Activated CD8-positive, alpha-beta memory T cell treated with anti-CD3 and anti-CD28 coated beads, Interleukin-2, amount 50 U/mL, for 1 hour (primary cell): ENCODE results near the gene LENG9.

ENCODE experiments used
- DNase-seq: peaks from one replicate; pipeline ENCODE4 v3.0.0-alpha.2; 2020; ENCODE audit errors: extremely low read depth

The LENG9 gene

GRCh38 chr19:54421521-54421920, 42.1 kb downstream of the LENG9 start:
- DNase-seq = no peak

DNA sequence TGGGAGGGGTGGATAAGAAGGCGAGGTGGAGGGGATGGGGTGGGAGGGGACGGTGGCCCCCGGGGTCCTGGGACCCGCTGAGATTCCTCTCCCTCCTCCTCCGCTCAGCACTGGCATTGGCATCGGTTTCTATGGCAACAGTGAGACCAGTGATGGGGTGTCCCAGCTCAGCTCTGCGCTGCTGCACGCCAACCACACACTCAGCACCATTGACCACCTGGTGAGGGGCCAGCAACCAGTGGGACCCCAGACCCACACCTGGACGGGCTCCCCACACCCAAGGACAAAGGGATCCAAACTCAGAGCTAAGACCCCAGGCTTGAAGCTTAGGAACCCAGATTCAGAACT, 42.4 kb downstream of the LENG9 start:
- no peak for DNase-seq

- no peak for DNase-seq
Measured at GRCh38 chr19:54420383-54421168, 43.0 kb downstream of the LENG9 start.

DNA sequence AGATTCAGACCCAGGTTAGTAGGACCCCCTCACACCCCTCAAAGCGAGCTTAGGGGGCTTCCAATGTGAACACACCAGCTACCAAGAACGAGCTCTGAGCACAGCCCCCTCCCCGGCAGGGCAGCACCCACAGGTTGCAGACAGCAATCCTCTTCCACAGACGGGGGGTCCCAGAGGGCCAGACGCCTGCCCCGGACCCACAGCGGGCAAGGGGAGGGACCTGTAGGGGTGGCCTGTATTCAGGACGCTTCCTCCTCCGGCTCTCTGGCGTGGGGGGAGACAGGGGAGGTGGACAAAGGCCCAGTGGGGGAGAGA, 43.6 kb downstream of the LENG9 start:
- no peak for DNase-seq

DNA sequence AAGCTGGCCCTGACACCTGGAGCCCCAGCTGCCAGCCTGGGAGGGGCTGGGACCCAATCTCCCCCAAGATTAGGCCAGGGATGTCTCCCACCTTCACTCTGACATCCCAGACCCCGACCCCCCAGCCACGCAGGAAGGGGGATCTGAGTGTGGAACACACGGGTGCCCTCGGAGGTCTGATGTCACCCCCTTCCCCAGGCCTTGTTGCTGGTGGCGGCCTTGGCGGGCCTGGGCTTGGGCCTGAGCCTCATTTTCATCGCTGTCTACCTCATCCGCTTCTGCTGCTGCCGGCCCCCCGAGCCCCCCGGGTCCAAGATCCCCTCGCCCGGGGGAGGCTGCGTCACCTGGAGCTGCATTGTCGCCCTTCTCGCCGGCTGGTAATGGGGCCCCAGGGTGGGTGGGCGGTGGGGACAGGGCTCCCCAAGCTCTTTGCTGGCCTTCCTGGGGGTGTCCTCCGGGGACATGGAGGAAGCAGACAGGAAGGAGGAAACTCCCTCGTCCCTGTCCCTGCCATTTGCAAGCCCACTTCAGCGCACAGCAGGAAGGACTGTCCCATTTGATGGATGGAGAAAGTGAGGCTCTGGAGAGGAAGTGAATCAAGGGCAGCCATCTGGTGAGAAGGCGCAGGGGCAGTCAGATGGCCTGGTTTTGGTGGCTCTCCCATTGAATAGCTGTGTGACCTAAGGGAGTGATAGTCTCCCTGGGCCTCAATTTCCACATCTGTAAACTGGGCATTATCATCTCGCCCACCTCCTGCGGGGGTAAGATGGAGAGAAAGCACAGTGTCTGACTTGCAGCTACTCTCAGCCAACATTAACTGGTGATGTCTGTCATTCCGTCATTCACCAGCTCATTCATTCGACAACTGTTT, 44.4 kb downstream of the LENG9 start:
- no peak for DNase-seq

DNA sequence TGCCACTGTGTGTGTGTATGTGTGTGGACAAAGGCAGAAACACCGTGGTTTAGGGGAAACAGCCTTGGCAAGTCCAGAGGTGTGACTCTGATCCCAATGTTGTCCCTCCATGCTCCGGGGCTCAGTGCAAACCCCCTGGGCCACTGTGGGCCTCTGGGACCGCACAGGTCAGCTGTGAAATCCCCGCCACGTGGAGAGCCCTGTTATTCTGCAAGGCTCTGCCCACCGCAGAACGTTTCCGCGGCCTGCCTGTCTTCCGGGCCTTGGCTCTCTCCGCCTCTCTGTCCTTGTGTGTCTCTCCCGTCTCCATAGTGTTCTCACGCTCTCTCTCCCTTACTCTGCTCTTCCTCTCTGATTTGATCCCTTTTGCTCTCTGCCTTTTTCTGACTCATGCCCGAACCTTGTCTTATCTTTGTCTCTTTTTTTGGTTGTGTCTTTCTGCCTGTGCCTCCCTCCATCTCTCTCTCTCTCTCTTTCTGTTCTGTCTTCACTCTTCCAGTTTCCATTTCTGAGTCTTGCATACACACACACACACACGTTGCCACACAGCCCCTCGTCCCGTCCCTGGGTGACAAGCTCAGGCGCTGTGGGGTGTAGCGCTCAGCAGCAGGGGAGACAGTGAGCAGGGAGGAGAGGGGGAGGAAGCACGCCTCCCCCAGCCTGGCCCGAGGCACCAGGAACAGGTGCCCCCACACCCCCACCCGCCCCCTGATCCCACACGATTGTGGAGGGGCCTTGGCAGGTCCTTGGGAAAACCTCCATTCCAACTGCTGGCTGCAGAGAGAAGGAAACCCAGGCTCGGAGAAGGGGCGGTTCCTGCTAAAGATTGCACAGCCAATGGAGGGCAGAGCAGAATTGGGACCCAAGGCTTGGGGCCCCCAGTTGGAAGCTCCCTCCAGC, 45.3 kb downstream of the LENG9 start:
- no peak for DNase-seq

DNA sequence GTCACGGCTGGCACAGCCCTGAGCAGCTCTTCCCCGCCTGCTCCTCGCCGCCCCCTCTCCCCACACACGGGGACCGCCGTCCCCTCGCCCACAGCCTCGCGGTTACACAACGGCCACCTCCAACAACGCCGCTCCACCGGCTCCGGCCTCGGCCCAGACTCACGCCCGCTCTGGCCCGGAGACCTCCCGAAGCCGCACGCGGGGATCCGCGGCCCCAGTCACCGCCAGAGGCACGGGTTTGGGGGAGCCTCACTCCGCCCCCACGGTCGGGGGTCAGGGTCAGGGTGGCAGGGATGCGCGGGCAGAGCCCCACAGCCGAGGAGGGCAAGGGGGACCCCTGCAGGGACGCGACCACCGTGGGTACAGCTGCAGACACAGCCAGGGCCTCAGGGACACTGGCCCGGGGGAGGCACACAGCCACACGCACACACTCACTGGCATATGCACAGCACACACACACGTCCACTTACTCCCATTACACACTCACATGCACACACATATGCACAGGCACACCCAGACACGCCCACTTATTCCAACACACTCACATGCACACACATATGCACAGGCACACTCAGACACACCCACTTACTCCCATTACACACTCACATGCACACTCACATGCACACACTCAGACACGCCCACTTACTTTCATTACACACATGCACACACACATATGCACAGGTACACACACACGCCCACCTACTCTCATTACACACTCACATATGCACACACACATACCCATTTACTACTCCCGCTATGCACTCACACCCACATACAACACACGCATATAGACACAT, 46.7 kb downstream of the LENG9 start:
- no peak for DNase-seq

DNA sequence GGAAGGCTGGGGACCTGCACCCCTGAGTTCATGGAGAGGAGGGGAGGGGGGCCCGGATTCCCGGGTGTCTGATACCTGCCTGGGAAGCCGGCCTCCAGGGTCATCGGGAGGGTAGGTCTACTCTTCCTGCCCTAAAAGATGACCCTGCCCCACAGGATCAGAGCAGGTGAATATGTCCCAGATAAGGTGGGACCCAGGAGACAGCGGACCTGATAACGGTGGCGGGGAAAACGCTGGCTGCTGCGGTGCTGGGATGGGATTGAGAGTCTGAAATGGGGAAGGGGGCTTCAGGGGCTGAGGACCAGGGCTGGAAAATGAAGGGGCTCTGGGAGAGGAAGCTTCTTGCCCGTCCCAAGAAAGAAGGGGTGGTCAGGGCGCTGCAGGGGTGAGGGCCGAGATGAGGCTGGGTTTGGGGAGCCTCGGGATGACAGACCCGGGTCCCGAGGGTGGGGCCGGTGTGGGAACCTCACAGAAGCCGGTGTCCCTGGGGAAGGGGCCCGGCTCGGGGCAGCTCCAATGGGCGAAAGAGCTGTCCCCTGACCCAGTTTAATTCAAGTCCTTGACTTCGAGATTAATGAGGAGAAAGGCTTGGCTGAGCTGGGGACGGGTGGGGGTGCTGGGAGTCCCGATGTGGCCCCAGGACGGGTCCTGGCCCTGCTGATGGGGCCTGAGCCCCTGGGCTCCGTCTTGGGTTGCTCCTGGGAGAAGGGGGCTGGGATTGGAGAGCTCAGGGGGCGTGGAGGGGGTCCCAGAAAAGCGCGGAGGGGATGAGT, 47.5 kb downstream of the LENG9 start:
- DNase-seq = no peak

GRCh38 chr19:54415208-54415900, 48.2 kb downstream of the LENG9 start, which contains the start of gene TTYH1:
Gene TTYH1, plus strand, starts transcription at chr19:54415464. Its CDS starts 89 bp downstream, at chr19:54415553.
- no peak for DNase-seq

DNA sequence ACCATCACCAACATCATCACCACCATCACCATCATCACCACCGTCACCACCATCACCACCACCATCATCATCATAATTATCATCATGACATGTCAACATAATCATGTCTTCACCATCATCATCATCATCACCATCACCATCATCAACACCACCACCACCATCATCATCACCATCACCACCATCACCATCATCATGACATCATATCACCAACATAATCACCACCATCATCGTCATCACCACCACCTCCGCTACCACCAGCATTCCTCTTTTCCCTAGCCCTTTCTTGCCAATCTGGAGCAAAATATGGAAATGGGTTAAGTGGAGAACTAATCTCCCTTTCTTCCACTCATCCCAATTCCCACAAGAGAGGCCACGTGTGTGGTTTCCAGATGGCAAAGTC, 49.4 kb downstream of the LENG9 start:
- DNase-seq = no peak

DNA sequence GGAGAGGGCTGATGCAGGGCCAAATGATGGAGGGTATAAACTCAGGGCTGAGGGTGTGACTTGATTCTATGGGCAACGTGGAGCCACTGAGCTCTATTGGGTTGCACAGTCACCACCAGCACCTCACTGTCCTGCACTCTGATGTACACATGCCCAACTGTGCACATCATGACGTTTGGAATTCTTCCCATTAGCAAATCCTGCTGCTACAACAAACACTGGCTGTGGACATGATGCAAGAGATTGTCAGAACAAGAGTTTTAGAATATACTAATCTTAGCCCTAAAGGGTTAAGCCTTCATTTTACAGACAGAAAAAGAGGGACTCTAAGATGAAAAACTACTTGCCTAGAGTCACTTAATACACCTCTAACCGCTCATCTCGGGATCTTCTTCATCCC, 50.7 kb downstream of the LENG9 start:
- no peak for DNase-seq
